RCC 7860 (cell line): ENCODE data around the gene EEIG2.
A peak's percentile ranks its signal among the peaks of the same experiment; 100 is the strongest.
"Not testable (repeated sequence)": the region's sequence is repeated elsewhere in the genome, so short reads cannot be mapped to it uniquely, and the experiment has no call there.

Experiments used
- DNase-seq: peaks from one replicate; pipeline ENCODE4 v3.0.0-alpha.2; 2015; ENCODE audit warnings: low spot score
- FAIRE-seq: peaks from 2 replicates; lab custom pipeline; 2012; peaks lifted over from hg19 to GRCh38; lab: Jason Lieb, UNC

The EEIG2 gene

DNA sequence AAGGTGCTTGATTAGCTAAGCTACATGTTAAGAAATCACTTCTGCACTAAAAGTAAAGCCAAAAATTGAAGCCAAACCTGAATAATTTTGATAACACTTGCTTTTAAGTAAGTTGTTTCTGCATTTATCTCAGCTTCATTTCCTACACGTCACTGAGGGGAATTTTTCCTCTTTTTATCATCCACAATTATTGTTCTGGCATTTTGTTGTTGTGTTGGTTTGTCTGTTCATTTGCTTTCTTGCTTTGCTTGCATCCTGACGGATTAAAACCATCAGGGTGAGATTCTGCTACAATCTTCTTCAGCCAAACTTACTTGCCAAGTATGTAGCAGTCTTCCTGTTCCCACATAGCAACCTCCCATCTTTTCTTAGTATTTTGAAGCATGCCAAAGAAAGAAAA, 18.0 kb upstream of the EEIG2 start:
- FAIRE-seq, result no peak
- no peak for DNase-seq

DNA sequence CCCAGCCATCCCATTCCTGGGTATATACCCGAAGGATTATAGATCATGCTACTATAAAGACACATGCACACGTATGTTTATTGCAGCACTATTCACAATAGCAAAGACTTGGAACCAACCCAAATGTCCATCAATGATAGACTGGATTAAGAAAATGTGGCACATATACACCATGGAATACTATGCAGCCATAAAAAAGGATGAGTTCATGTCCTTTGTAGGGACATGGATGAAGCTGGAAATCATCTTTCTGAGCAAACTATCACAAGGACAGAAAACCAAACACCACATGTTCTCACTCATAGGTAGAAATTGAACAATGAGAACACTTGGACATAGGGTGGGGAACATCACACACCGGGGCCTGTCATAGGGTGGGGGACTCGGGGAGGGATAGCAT, 12.4 kb upstream of the EEIG2 start:
- not testable (repeated sequence) for FAIRE-seq, DNase-seq

DNA sequence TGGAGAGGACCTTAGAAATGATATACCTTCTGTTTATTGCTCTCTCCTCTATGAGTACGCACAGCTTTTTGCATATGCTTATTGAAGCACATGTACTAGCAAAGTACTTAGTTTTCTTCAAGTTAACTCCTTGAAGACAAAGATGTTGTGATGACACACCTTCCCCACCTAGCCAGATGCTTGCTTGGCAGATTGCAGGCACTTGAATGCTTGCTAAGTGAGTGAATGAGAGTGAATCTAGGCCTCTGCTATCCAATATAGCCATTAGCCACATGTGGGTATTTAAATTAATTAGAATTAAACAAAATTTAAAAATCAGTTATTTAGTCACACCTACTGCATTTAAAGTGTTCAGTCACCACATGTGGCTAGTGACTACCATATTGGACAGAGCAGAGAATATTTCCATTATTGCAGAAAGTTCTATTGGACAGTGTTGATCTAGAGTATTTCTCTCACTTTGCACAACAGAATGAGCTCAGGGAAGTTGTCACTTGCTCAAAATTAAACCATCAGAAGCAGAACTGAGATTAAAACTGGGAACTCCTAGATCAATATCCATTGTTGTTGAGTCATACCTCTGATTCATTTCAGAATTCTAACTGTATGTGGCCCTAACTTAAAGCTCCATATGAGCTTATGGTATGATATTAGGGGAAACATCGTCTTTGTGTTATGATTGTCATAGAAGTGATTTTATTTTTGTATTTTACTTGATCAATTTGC, 8.6 kb upstream of the EEIG2 start:
- no peak for DNase-seq
- no peak for FAIRE-seq

DNA sequence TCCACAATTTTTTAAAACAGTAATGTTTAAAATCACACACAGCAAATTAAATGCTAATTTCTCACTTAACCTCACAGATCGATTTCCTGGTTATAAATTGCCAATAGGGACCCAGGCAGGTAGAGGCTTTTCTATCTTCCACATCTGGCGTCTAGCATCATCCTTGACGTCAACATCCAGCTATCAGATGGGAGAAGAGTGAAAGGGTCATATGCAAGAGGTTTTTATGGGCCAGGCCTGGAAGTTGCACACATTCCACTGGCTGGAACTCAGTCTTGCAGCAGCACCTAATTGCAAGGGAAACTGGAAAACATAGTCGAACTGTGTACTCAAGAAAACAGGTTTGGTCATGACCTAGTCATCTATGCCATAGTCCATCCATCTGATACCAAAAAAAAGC, 6.0 kb upstream of the EEIG2 start:
- FAIRE-seq (no peak), DNase-seq (no peak)

DNA sequence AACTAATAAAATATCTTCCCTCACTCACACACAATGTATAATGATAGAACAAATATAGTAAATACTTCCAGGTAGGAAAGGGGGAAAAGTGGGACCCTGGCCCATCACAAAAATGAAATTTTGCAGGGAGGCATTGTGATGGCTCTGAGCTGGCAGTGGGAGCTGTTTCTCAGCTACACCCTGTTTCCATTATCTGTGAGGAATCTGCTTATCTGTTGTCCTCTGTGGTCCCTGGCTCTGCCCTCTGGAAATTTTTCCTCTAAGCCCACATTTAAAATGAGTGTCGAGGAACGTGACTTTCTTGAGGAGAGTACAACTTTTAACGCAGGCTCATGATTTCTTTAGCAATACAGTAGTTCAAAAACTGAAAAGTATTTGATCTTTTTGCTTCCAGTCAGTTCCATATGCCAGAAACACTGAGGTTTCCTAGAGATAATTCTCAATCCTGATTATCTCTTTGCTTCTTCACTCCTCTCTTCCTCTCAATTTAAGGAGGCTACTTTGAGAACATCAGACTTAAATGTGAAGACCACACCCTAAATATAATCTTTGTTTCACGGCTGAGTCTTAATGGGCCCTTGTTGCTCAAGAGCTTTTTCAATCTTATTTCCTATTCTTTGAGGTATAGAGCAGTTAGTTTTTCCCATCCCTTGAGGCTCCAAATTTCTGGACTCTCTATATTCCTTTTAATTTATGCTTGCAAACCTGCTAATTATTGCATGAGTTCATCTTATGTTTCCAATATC, 5.0 kb upstream of the EEIG2 start:
- DNase-seq, result no peak
- no peak for FAIRE-seq

DNA sequence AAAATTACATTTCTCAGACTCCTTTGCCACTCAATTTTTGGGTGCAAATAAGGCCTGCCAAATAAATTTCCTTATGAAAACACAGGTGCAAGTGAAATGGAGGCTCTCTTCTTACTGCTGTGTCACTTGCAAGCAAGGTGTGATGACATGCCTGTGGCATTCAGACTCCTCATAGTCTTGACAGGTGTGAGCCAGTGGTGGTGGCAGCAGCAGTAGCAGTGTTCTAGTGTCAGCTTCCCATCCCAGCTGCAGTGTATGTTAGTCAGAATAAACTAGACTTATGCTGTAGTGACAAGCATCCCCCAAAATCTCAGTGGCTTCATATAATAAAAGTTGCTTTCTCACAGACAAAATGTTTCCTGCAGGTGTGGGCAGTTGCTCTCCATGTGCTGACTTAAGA, 3.8 kb upstream of the EEIG2 start:
- FAIRE-seq (no peak), DNase-seq (no peak)

DNA sequence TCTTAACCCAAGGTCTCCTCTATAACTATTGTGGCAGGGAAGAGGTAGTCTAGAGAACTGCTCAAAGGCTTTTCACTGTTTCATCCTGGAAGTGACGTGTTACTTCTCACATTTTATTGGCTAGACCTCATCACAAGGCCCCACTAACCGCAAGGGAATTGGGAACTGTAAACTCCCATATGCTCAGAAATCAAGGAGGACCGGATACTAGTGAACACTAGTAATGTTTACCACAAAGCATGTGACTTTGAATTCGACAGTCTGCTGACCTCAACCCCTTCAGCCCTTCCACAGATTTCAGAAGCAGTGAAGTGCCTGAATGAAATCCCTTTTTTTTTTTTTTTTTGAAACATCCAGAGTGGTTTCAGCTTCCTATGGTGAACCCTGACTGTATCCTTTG, 3.4 kb upstream of the EEIG2 start:
- FAIRE-seq, result no peak
- no peak for DNase-seq

DNA sequence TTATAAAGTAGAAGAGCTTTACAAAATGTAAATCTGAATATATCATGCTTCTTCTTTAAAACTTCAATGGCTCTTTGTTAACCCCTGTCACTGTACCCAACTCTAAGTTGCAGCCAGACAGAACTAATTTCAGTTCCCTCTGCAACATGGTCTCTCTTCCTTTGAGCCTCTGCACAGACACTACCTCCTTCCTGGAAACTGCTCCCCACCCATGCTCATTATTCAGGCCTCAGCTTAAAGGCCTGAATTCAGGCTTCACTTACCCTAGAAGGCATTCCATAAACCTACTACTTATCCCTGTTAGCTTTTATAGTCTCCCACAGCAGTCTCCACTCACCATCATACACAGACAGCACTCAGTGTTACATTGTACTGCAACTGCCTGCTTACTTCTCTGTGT, 2.6 kb upstream of the EEIG2 start:
- no peak for DNase-seq
- FAIRE-seq, result no peak

DNA sequence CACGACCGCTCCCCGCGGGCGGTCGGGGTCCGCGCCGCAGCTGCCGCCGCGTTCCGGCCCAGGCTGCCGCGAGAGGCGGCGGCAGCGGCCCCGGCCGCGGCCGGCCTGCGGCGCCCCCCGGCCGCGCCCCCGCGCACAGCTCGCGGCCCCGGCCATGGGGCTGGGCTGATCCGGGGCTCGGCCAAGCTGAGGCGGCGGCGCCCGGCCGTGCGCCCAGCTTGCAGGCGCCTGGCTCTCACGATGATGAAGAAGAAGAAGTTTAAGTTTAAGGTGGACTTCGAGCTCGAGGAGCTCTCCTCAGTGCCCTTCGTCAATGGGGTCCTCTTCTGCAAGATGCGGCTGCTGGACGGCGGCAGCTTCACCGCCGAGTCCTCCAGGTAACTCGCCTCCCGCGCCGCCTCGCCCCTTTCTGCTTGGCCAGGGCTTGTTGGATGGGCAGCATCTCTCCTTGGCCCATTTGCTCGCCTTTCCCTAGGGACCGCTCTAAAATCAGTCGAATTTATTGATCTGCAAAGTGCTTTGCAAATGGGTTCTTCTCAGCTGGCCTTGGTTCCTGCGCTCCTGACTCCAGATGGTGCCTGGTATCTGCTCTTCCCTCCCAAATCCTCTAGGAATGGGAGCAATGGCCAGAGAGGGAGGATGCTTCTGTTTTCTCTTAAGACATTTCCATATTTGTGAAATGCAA, 431 bp downstream of the EEIG2 start:
- FAIRE-seq, result no peak
- DNase-seq, result no peak

DNA sequence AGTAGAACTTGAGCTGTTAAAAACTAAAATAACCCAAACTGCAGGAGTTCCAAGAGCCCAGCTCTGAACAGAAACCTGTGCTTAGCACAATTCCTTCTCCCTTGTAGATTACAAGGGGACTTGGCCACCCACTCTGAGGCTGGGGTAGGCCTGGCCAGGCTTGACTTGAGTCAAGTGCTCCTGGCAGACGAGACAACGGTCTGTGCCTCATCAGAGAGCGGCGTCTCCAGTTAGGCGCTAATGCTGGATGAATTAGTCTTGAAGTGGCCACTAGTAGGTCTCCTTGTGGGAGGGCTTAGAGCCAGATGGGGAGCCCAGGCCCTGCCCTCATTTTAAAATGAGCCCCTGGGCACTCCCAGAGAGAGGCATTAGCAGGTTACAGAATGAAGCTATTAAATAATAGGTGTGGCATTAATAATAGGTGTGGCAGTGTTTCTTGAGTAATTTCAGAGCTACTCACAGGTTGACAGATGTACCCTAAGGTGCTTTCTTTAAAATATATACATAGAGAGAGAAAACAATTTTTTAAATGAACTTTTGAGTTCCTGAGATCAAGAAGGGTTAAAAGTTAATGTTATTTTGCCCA, 1.1 kb downstream of the EEIG2 start:
- DNase-seq, result peak; percentile 32
- no peak for FAIRE-seq

DNA sequence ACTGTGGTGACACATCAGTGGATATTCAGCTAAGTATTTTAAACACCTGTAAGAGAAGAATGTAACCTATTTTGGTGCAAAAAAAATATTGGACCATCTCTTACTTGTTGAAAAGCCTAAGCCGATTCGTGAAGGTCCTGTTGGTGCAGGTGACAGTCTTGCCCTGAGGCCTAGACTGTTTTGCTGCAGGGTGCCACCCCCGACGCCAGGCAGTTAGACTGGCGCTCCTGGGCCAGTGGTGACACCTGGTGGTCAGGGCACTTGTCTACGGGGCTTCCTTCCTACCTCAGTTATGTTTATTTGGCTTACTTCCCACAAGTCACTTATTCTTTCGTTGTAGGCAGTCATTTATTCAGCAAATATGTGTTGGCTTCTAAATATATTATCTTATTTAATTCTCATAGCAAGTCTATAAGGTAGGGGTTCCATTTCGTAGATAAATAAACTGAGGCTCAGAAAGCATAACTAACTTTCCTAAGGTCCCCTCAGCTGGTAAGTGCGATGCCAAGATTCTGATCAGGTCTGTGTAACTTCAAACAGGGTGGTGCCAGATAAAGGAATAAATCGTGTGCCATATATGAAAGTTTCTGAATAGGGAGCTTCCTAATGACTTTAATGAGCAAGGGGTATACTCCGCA, 1.9 kb downstream of the EEIG2 start:
- peak; percentile 62 for DNase-seq
- peak; percentile 62 for FAIRE-seq

DNA sequence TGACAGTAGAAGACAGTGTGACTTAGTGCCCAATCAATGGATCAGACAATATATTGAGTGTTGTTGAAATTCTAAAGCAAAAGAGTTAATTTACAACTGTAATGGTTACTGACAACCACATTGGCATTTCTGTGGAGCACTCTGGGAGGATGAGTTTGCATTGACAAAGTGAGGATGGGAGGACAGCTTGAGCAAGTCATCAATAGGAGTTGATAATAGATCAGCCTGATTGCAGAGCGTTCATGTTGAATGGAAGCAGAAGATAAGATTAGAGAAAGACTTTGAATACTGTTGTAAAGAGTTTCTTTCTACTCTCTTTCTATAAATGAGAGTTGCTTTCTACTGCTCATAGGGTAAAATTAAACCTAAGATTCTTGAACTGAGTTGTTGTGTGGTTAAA, 3.9 kb downstream of the EEIG2 start:
- FAIRE-seq (no peak), DNase-seq (no peak)

DNA sequence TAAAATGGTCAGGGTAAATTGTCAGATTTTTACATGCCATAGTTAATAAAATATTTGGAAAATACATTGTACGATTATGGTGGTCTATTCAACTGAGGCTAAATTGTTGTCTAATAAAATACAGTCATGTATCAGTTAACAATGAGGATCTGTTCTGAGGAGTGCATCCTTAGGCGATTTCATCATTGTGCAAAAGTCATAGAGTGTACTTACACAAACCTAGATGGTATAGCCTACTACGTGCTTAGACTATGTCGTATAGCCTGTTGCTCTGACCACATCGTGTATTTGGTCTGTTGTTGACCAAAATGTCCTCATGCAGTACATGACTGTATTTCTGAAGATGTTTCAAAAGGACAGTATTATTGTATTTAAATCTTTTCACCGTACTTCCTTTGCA, 5.2 kb downstream of the EEIG2 start:
- FAIRE-seq (no peak), DNase-seq (no peak)

DNA sequence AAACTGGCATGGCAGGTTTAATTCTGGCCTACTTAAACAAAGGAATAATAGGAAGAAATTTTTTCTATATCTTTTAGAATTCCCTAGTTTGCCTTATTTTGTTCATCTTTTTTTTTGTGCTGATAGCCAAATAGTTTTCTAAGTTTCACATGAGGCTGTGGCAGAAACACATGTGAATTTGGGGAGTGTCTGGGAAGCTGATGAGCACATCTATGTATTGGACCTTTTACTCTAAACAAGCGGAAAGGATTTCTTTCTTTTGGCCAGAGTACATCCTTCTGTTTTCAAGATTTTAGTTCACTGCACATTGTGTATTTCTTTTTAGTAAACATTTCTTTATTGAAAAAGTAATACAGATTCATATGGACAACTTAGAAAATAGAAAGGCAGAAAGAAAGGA, 5.6 kb downstream of the EEIG2 start:
- no peak for FAIRE-seq
- no peak for DNase-seq

DNA sequence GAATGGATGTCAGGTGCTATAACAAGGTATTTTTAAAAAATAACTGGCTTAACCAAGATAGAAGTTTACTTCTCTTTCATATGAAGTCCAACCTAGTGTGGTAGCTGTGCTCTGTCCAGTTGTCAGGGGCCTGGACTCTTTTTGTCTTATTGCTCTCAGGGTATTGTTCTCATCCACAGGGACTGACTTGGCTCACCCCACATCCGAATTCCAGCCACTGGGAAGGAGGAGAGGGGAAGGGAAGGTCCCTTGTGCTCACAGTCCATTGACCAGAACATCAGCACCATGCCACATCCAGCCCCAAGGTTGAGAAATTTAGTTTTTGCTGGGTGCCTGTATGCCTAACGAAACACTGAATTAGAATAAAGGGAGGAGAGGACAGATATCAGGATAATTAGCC, 8.7 kb downstream of the EEIG2 start:
- FAIRE-seq (no peak), DNase-seq (no peak)

DNA sequence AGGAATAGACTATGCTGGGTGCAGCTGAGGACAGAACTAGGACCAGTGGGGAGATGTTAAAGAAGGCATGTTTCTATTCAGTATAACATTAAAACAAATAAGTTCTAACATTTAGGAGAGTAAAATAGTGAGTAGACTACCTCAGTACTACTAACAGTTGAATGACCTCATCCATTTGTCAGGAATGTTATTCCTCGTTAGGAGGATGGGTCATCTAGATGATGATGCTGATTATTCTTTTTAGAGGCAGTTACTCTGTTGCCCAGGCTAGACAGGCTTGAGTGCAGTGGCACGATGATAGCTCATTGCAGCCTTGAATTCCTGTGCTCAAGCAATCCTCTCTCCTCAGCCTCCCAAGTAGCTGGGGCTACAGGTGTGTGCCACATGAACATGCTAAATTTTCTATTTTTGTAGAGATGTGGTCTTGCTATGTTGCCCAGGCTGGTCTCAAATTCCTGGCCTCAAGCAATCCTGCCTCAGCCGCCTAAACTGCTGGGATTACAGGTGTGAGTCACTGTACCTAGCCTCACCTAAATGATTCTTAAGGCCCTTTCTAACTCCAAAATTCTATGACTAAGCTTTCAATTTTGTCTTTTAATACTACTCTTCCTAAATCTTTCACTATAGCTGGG, 9.3 kb downstream of the EEIG2 start:
- no peak for FAIRE-seq
- DNase-seq, result no peak

DNA sequence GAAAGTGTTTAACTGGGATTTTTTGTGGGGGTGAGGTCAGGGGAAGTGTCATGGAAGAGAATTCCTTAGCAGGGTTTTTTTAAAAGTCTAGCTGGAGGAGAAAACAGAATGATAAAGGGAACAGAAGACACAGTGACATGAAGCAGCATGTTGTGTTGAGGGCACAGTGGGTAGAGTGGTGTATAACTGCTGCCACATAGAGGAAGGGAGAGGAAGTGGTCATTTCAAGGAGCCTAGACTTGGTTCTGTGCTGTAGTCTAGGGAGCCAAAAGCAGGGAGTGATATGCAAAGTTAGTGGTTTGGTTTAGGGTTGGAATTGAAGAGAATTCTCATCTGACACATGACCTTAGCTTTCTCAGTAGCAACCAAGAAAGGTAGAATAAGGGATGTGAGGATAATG, 10.2 kb downstream of the EEIG2 start:
- FAIRE-seq (no peak), DNase-seq (no peak)

DNA sequence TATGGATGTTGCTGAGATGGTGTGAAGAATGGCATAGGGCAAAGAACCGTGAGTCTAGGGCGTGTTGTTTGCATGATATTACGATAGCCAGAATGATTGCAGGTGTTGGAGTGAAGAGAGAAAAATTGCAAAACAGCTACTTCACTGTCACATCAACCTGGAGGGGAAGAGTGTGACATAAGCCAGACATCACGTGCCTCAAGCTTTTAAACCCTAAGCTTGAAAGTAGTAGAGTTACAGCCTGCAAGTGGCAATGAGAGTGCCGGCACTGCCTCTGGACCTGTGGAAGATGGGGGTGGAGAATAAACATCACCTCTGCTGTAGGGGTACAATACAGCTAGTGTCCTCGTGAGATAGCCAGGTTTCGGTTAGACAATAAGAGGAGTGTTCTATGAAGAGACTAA, 11.1 kb downstream of the EEIG2 start:
- no peak for FAIRE-seq
- no peak for DNase-seq

DNA sequence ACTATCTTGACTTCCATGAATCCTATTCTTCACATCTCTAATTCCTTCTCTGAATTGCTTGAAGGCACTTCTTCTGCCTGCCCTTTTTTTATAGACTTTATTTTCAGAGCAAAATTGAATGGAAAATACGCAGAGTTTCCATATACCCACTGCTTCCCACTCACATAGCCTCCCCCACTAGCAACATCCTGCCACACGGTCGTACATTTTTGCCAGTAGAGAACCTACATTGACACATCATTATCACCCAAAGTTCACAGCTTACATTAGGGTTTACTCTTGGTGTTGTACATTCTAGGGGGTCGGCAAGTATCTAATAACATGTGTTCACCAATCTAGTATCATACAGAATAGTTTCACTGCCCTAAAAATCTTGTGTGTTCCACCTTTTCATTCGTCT, 12.3 kb downstream of the EEIG2 start:
- DNase-seq, result no peak
- no peak for FAIRE-seq

DNA sequence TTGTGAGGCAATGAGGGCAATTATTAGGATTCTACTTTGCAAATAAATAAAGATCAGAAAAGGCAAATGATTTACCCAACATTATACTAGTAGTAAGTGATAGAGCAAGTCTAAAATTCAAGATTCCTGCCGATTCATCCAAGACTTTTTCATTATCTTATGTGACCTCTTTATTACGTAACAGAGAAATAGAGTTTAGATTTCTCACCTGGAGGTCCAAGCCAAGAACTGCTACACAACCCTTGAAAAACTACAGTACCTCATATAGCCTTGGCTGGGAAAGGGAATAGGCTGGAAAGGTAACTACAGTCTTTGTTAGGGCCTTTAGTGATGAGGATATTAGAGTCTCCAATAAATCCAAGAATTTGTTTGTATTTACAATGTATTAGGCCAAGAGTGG, 13.3 kb downstream of the EEIG2 start:
- no peak for DNase-seq
- FAIRE-seq, result no peak

DNA sequence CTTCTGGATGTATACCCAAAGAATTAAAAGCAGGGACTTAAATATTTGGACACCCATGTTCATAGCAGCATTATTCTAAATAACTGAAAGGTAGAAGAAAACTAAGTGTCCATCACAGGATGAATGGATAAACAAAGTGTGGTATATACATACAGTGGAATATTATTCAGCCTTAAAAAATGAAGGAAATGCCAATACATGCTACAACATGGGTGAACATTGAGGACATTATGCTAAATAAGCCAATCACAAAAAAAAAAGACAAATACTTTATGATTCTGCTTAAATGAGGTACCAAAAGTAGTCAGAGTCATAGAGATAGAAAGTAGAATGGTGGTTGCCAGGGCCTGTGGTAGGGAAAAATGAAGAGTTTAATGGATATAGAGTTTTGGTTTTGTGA, 14.1 kb downstream of the EEIG2 start:
- DNase-seq (no peak), FAIRE-seq (no peak)
